ENCODE data around the gene CLEC4M.

DNA sequence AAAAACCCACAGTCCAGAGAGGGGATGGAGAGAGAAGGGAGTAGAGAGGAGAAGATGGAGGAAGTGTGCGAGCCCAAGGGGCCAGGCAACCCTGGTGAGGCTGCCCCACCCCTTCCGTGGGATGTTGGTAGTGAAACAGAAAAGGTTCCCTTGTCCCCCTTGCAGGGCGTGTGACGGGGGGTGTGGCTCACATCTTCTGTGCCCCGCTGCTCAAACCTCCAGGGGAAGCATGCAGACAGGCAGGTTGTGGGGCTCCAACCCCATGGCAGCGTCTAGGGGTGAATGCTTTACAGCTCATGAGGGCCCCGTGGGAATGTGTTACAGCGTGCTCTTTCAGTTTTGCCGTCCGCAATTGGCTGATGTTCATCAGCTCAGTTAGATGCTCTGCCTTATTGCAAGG is 52.3 kb downstream of the CLEC4M start:
- TF ChIP-seq BACH2 (CRISPR knock-in tag; IDR thresholded peaks at IDR 0.05; ENCODE audit: borderline replicate concordance), result no peak
- TF ChIP-seq ZFP30 (CRISPR knock-in tag; IDR thresholded peaks at IDR 0.05), result no peak
- no peak for TF ChIP-seq GLIS3 (CRISPR knock-in tag; IDR thresholded peaks at IDR 0.05)

Measured in SK-N-SH treated with all-trans-retinoic acid at 6 μM for 48 hours (cell line).